Measurements from ENCODE around the gene LHFPL6.
A peak's percentile ranks its signal among the peaks of the same experiment; 100 is the strongest.

The LHFPL6 gene

DNA sequence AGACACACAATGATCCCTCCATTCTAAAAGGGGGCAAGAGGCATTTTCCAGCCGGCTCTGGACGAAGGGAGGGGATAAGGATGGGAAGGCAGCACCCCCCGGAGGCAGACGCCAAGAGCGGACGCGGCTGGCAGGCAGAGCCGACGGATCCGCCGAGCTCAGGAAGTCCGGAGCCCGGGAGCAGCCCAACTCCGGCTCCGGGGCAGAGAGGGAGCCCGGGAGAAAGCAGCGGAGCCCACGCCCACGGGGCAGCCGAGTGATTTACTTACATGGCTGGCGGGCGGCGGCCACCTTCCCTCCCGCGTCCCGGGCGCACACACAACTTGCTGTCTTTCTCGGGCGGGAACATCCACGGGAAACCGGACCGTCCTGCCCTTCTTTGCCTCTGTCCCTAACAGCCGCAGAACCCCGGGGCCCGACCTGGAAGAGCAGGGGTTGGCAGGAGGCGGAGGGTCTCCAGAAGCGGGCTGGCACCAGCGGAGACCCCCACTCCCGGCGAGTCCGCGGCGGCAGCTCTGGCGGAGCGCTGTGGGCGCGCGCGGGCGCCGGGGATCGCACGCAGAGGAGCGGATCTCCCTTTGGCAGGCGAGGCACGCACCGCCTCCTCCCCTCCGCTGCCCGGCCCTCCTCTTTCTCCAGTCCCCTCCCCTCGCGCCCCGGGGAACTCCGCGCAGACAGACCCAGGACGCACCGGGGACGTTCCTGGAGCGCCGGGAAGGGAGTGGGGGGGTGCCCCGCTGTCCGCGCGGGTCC, at the start of gene LHFPL6:
Gene LHFPL6, minus strand, starts transcription at position 580 of the 753 bp plus-strand sequence.
- DNase-seq = peak; percentile 8

DNA sequence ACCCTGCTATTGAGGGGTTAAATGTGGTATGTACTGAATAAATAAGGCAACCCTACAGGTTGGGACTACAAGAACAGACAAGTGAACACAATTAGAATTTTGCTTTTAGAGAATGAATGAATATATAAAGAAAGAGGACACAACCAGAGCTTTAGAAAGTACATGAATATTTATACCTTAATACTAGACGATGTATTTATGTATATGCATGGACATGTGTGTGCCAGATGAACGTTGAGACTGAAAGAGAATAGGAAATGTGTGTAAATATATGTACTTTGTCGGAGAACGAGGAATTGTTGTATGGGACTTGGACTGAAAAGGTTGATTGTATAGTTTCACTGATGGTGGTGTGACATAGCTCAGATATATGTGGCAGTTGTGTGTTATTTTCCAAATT, 43.1 kb upstream of the LHFPL6 start:
- DNase-seq = no peak

DNA sequence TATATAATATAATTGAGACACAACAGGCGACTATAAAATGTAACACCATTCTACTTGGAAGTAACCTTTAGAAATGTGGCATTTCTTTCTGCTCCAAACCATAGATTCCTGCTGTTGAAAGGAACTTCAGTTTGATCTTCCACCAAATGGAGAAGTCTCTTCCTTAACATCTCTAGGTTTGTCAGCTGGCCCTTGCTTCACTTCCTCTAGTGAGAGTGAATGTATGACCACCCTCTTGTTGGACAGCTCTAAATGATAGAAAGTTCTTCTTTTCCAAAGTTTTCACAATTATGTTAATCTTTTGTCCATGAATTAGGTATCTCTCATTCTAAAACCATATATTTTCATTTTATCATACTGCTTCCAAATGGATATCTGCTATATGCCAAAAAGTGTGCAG, 38.7 kb upstream of the LHFPL6 start:
- DNase-seq = no peak

DNA sequence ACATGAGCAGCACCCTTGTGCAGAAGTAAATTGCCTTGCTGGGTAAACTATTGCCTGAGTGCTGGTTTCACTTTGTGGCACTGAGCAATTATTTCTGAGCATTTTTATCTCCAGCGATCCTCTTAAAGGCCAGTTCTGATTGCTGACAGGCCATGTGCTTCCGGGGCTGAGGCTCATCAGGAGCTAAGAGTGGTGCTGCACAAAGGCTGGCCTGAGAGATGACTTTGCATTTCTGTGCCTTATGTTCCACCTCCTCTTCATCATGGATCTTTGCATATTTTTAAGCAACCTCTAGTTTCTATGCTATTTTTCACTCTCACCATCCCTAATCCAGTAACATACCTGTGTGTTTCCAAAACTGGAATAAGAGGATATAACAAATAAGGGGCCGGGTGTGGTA, 34.9 kb upstream of the LHFPL6 start:
- no peak for DNase-seq

DNA sequence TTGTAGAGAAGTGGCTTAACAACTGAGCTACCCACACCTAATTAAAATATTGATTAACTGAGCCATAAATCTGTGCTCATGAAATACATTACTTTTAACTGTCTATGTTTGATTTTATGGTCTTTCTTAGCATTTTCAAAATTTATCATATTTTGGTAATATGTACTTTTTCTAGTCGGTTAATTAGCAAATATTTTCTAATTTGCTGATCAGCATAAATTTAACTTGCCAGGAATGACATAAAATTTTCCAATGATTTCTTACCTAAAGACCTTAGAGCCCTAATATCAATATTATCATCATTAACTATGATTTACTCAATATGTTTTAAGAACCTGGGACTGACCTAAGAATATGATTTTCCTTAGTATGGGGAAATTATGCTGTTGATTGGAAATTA, 32.6 kb upstream of the LHFPL6 start:
- no peak for DNase-seq

DNA sequence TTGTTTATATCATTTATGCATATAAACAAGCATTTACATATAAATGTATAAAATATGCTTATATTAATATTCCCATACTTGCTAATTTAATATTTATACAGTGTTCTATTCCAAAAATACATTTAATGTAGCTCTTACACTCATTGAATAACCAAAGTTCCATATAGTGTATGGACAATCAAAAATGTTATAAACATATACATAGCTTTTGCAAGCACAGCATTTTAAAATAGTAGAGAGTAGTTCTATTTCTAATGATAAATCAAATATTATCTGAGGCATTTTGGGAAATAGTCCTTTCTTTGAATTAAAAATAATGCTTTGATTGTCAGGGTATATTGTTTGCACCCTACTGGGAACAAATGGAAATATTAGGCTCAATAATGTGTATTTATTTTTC, 30.0 kb upstream of the LHFPL6 start:
- DNase-seq = no peak

DNA sequence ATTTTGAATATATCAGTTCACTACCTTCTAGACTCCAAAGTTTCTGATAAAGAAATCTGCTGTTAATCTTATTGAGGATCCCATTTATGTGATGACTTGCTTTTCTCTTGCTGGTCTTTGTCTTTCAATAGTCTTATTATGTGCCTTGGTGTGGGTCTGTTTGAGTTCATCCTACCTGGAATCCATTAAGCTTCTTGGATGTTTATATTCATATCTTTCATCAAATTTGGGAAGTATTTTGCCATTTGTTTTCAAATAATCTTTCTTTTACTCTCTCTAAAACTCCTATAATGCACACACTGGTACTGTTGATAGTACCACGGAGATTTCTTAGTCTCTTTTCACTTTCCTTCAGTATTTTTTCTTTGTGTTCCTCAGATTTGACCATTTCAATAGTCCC, 28.3 kb upstream of the LHFPL6 start:
- no peak for DNase-seq

DNA sequence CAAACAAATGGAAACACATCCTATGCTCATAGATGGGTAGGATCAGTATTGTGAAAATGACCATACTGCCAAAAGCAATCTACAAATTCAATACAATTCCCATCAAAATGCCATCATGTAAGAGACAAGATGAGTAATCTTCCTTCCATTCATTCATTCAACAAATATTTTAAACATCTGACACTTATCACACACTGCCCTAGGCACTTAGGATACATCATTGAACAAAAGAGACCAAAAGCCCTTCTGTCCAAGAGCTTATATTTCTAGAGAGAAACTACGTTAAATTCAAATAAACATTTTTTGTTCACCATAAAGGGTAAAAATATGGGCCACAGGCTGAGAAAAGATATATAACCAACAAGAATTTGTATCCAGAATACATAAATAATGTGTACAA, 20.5 kb upstream of the LHFPL6 start:
- DNase-seq = no peak

DNA sequence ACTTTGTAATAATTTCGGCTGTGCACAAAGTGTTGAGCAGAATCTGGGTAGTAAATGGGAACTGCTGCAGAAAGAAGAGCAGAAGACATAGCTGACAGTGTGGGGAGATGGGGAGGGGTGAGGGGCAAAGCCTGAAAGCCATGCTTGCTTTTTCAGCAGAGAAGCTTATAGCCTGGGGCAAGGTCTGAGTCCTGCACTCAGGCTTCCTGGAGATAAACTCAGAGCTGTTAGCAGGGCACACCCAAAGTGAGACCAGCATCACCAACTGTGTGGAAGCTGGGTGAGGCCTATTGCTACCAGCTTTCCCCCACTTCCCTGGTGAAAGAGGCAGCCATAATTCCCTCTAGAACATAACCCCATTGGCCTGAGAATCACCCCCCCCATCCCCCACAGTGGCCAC, 15.6 kb upstream of the LHFPL6 start:
- DNase-seq = no peak

DNA sequence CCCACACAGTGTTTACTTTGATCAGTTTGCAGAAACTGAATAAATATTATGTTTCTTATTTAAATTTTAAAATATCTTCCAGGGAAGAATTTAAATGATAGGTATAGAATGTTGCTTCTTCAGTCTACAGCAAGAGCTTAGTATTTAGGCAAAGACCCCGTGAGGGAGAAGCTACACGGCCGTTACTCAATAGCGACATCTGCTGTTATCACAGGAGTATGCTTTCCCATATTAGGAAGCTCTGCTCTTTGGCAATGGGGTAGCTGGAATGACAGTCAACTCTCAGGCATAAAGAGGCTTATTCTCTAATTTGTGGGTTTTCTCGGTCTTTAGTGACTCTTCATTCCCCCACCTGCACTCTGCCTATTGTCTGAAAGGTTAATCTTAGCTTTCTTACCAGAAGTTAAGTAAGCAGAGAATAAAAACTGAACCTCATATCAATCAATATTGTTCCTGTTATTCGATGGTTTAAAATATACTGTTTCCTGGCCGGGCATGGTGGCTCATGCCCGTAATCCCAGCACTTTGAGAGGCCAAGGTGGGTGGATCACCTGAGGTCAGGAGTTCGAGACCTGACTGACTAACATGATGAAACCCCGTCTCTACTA, 13.2 kb upstream of the LHFPL6 start:
- peak; percentile 52 for DNase-seq

DNA sequence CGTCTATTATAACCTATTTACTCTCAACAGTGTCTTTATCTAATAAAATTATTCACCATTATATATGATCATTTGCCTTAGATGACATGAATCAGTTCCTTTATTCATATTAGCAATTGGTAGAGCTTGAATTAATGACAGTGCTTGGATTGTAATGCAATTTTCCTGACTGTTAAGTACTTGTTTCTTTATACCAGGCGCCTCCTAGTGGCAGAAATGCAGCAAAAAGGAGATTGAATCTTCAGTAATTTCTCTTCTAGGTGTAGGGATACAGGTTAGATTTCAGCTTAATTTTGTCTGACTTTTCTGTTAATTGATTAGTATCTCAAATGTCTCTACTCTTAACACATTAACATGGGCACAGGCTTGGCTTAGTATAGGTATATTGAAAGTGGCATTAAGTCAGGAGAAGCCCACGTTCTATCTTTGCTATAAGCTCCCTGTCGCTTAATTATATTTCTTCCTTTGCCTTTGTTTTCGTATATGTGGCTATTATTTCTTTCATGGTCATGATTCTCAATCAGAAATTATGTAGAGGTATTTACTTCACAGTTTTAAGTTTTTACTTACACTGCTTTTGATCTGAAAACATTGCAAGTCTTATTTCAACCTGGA, 9.1 kb upstream of the LHFPL6 start:
- DNase-seq = peak; percentile 69

DNA sequence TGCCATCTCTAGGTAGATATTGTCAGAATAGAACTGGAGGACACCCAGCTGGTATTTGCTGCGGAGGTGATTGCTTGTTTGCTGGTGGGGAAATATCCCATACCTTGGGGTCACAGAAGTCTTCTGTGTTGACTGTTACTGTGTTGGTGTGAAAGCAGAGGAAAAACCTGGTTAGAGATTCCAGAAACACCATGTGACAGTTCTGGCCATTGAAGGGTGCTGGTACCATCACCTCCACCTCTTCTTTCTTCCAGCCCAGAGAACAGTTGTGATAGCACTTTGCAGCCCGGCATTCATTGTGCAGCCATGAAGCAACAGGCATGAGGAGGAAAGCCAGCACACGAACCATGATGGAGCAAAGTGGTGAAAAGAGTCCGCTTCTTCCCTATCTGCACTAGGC, 4.9 kb upstream of the LHFPL6 start:
- DNase-seq = no peak

DNA sequence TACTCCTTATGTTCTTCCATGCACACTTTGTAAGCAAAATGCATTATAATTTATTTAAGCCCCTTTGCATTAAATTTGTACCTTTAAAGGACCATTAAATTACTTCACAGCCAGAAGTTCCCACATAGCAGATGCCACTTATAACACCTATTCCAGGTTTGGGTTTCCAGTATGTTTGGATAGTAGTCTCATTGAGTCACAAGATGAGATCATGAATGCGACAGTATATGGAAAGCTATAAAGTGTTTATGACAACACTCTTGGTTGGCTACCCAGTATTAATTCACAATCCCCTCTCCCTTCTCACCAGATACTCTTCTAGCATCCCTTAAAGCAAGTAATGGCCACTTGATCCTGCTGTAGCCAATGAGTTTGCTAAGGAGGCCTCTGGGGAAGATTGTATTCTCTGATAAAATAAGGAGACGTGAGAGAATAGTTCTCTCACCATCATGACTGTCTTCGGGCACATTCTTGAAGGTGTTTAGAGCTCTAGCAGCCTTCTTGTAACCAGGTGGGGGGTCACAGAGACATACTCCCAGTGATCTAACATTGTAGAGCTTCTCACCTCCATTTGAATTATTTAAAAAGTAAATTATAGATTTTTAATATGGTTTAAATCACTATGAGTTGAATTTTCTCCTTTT, 2.8 kb upstream of the LHFPL6 start:
- no peak for DNase-seq

DNA sequence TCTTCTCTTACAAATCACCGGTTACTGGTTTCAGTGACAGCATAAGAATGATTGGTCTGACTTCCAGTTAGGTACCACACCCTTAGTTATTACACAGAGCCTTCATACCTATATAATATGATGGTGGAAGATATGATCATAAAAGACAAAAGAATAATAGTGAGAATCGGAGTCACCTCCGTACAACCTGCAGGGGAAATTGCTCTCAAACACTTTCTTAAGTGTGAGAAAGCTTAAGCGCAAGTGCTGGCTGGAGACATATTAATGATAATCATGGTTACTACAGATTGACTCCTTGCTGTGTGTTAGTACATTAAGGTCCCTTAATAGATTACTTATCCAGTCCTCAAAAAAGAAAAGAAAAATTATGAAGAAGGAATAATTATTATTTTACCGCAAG, 1.8 kb upstream of the LHFPL6 start:
- DNase-seq = no peak

DNA sequence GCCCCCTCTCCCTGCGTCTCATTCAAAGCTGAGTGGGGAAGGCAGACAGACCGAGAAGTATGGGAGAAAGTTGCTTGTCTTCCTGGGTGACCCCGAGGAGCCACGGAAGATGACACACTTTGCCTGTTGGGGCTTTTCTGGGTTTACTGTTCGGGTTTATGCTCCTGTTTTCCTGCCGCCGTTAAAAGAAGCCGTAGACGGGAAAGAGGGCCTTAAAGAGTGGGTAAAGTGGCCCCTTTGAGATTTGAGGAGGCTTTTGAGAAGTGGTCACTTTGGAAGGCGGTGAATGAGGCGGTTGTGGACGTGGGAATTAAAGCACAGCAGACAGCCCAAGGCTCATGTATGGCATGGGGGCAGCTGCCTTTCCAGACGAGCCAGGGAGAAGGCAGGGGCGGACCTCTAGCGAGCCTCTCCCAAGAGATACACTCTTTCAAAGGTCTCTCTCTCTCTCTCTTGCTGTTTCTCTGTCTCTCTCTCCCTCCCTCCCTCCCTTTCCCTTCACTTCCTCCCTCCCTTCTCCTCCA, 493 bp upstream of the LHFPL6 start:
- DNase-seq = no peak

DNA sequence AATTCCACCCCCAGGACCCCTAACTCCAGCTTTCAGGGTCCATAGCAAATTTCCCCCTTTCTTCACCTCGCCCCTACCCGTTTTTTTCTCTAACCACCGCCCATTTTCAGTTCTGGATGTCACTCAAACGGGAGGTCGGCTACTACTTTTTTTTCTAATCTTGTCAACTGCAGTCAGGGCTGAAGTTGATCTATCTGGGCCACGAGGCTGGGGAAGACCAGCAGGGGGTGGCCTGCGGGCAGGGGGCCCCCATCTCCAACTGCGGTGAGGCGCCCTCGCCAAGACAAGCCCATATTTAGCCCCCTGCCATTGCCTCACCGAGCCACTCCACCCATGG, 748 bp downstream of the LHFPL6 start:
- DNase-seq = no peak

DNA sequence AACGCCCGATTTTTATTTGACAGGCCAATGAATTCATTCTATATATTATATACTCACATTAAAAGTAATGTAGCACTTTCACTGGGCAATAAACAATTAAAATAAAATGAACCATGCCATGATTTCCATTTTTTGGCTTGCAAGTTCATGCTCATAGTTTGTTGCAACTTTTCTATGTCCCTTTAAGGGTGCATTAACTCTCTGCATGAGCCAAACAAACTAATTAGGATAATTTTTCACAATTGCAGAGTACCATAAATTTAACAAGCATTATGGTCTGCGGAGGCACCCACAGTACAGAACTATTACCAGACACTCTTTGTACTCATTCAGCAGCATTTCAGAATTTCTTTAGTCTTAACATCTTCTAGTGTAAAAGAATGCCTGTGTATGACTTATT, 1.4 kb downstream of the LHFPL6 start:
- DNase-seq = no peak

DNA sequence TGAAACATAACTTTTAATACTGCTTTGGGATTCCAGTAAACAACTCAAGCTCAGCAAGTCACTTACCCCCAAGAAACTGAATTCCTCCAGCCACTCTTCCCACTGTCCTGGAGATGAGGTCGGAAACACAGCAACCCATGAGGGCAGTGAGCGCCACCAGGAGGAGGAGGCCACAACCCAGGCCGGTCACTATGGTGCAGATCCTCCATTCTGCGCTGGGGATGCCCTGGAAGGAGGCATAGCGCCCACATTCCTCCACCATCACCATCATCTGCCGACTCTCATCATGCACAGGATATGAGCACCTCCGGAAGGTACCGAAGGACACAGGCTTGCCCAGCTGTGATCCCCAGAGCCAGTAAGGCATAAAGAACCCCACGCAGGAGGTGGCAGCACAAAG, 2.2 kb downstream of the LHFPL6 start:
- no peak for DNase-seq

DNA sequence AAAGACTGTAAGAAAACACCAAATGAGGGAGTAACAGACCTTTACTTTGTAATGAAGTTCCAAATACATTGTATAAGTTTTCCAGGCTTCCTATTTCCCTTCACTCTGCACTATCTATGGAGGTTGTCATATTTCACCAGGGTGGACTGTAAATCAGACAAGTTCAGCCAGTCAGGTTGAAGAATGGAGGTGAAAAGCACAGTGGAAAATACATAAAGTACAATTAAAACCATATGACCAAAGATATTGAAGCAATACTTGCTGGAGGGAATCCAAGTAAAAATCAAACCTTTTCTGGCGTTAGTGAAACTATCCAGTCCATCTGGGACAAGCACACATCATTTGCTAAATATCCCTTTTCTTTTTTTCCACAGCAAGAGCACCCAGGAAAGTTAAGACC, 3.2 kb downstream of the LHFPL6 start:
- DNase-seq = no peak

DNA sequence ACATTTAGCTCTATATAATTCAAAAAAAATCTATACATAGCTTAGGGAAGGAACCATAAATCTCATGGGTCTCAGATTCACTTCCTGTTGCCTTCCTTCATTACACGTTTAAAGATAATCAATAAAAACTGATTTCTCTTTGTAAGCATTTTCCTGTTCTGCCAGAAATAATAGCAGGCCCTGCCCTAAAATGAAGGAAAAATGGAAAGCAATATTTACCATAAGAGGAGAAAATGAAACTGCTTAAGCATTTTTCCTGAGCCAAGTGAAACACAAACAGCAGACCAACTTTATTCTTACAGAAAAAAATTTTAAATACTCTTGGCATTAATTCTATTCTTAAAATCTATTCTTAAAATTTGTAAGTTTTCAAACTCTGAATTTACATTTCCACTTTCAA, 4.0 kb downstream of the LHFPL6 start:
- DNase-seq = no peak

DNA sequence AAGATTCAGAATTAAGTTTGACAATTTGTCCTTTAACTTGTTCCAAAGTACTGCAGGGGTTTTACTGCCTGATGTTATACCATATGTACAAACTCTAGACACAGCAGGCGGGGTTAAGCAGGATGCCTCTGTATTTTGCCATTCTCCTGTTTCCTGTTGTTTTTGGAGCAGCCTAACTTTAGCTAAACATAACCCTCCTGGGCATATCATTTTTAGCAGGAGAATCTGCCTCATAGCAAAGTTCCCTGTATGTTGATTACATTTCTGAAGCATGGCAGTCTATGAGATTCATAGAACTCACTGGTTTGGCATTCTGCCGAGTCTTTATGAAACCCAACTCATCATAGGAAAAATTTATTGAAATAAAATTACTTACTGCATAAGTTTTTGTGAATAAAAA, 5.2 kb downstream of the LHFPL6 start:
- no peak for DNase-seq

DNA sequence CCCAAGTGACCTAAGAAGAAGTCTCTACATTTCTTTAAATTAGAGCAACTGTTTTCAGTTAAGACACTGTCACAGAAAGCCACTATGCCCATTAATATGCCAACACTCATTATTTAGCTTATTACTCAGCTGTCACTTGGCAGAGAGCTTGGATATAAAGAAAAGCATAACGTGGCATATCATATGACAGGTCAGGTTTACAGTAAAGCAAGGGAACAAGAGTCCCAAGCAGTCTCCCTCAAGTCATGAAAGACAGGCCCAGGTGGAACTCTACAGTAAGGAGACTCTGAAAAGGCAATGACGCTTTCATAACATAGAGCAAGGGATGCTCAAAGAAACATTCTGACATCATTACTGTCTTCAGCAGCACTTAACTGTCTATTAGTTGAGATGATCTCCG, 6.3 kb downstream of the LHFPL6 start:
- DNase-seq = no peak

DNA sequence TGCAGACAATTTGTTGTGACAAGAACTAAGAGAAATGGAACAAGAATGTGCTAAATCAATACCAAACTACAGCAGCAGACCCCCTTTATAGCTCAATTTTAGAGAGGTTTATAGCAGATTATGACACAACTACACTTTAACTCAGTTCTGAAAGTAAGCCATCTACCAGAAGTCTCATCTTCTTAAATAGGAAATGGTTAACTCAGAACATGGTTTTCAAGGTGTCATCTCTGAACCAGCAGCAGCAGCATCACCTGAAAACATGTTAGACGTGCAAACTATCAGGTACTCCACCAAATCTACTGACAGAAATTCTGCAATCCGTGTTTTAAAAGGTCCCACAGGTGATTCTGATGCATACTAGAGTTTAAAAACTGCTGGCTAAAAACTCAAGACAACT, 6.8 kb downstream of the LHFPL6 start:
- DNase-seq = no peak

DNA sequence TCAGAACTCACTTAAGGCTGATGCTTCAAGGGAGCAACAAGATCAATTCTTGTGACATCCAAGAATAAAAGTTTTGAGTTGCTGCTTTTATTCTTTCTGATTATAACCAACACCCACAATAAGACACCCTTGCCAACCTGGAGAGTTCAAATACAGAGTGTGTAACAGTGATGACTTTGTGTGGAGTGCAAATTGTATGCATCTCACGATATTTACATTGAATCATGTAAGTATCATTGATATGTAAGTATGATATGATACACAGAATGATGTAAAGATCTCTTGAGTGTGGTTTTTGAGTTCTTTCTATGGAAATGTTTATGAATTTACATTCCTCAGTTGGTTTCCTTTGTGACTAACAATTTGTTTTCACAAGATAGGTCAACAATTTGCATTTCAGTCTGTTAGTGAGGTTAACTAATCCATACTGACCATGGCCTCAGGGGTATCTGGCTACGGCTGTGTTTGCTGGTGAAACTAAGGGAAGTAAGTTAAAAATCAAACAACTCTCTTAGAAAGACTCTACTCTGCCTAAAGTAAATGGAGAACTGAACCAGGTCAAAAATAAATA, 12.4 kb downstream of the LHFPL6 start:
- DNase-seq = no peak
